ENCODE measurements around the gene PEX10. TPM values are rescaled to one million over a fixed set of nuclear protein-coding genes. Genes with fewer than 3 reads are reported as not detected.

The PEX10 gene
- total RNA-seq, 1 donor from 2014 or later, result 14.6 TPM

DNA sequence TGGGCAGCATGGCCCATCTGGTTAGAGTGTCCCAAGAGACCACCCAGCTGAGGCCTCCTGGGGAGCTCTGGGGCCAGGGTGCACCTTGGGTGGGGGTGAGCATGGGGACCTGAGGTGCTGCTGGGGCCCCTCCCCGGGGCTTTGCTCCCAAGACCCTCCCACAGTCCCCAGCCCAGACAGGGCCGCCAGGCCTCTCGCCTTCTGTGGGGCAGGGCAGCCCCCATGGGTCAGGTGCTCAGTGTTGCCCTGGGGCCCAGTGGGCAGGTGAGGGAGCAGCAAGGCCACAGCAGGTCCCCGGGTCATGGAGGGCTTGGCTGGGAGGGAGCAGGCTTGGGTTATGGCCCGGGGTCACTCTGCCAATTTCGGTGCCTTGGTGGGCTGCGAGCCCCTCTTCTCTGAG is 24.5 kb upstream of the PEX10 start:
- Histone ChIP-seq H3K4me3 (no peak overlapping the region), H3K36me3 (no peaks in the 10 kb centered on the region), H3K27me3 (peaks cover 10% of the 10 kb centered on the region), H3K27ac (no peak overlapping the region), H3K4me1 (no peaks in the 10 kb centered on the region), H3K9me3 (no peaks in the 10 kb centered on the region)
- no peak for ATAC-seq
- intact Hi-C loops (cut with DNase I), result no loop called here
- no peak for TF ChIP-seq CTCF (IDR thresholded peaks at IDR 0.05)
- DNase-seq, result no peak

GRCh38 chr1:2435746-2436355 is 23.5 kb upstream of the PEX10 start:
- H3K4me3 ChIP-seq, result no peak overlapping the region
- H3K36me3 ChIP-seq, result no peaks in the 10 kb centered on the region
- ATAC-seq, result no peak
- no peaks in the 10 kb centered on the region for H3K9me3 ChIP-seq
- no peaks in the 10 kb centered on the region for H3K4me1 ChIP-seq
- no peak overlapping the region for H3K27ac ChIP-seq
- H3K27me3 ChIP-seq, result peaks cover 6% of the 10 kb centered on the region
- intact Hi-C loops (cut with DNase I), result no loop called here
- no peak for TF ChIP-seq CTCF (IDR thresholded peaks at IDR 0.05)
- DNase-seq, result no peak

DNA sequence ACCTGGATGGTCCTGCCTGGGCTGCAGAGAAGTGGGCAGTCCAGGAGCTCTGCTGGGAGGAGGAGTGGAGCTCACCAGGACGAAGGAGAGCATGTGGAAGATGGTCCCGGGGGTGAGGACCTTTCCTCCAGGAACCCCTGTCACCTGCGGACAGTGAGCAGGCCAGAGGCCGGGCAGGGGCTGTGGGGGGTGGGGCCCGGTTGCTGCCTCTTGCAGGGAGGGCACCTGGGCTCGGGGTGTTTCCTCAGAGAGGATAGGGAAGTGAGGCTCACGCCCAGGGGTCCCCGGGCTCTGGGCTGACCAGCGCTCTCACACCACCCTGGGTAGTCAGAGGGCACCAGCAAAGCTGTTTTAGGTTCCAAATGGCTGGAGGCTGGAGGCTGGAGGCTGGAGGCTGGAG is 22.7 kb upstream of the PEX10 start:
- no peak for DNase-seq
- TF ChIP-seq CTCF (IDR thresholded peaks at IDR 0.05), result no peak
- no peak for ATAC-seq
- H3K27me3 ChIP-seq, result peaks cover 6% of the 10 kb centered on the region
- no peak overlapping the region for H3K4me3 ChIP-seq
- no peak overlapping the region for H3K27ac ChIP-seq
- no peaks in the 10 kb centered on the region for H3K4me1 ChIP-seq
- no peaks in the 10 kb centered on the region for H3K36me3 ChIP-seq
- H3K9me3 ChIP-seq, result no peaks in the 10 kb centered on the region
- intact Hi-C loops (cut with DNase I), result no loop called here

DNA sequence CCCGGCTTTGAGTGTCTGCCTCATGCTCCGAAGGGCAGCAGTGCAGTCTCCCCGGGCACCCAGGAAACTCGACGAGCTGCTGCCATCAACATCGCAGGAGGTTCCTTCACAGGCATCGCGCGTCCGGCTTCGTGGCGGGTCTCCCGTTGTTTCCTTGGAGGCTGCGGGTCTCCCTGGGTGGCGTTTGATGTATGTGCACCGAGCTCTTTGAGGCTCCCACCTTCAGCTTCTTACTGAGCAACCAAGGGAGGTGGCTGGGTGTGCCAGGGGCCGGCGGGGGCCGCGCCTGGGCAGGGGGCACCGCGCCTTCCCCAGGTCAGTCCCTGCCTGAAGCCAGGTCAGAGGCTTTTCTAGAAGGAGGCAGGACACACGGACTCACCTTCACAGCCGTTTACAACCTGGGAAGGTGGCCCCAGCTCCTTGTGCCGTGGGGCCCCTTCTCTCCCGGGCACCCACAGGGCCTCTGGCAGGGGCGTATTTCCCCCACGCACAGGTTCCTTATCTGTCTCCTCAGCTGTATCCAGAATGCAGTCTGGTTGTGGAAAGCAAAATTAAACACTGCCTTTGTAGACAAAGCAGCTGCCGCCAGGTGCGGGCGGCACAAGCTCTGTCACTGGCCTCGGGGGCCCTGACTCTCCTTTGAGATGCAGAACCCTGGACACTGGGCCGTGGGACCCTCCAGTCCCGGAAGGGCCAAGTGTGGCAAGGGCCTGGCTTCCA is 21.7 kb upstream of the PEX10 start:
- no peaks in the 10 kb centered on the region for H3K9me3 ChIP-seq
- no peak overlapping the region for H3K4me3 ChIP-seq
- no peak for TF ChIP-seq CTCF (IDR thresholded peaks at IDR 0.05)
- no peak overlapping the region for H3K27ac ChIP-seq
- H3K36me3 ChIP-seq, result no peaks in the 10 kb centered on the region
- no peaks in the 10 kb centered on the region for H3K4me1 ChIP-seq
- DNase-seq, result no peak
- intact Hi-C loops (cut with DNase I), result no loop called here
- ATAC-seq, result no peak
- H3K27me3 ChIP-seq, result peaks cover 8% of the 10 kb centered on the region

- Histone ChIP-seq H3K4me1 (no peaks in the 10 kb centered on the region), H3K36me3 (no peaks in the 10 kb centered on the region), H3K9me3 (no peaks in the 10 kb centered on the region), H3K27ac (no peak overlapping the region), H3K4me3 (no peak overlapping the region), H3K27me3 (peaks cover 11% of the 10 kb centered on the region)
- no peak for TF ChIP-seq CTCF (IDR thresholded peaks at IDR 0.05)
- DNase-seq, result no peak
- no peak for ATAC-seq
- intact Hi-C loops (cut with DNase I), result no loop called here
Observed at GRCh38 chr1:2433196-2433595, 20.8 kb upstream of the PEX10 start.

Measured in upper lobe of right lung (tissue), 1 donor.